ENCODE results near the gene TGFBR3. TPM values are rescaled to one million over a fixed set of nuclear protein-coding genes. Genes with fewer than 3 reads are reported as not detected.

The TGFBR3 gene
- total RNA-seq, 1 experiment from 2014 or later, result 4.2 TPM

DNA sequence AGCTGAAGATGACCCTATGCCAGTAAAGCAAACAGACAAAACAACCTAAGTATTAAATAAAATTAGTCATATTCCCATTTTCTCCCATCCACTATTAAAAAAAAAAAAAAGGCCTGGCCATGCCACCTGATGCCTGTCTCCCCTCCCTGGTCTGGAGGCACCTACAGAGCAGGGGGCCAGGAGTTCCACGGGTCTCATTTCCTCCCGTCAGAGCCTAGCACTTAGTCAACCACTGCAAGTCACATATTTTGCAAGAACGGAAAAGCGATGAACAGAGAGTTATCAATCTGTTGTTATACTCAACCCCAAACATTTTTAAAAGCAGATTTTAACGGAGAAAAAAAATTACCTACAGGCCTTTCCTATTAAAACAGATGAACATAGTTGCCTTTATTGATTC, 59.3 kb downstream of the TGFBR3 start:
- TF ChIP-seq ZNF232 (CRISPR knock-in tag; IDR thresholded peaks at IDR 0.05) (no peak), ZNF263 (CRISPR knock-in tag; IDR thresholded peaks at IDR 0.05; ENCODE audit: low read depth) (no peak), ZNF416 (CRISPR knock-in tag; IDR thresholded peaks at IDR 0.05) (no peak), FOXK1 (CRISPR knock-in tag; IDR thresholded peaks at IDR 0.05) (no peak), RORB (CRISPR knock-in tag; IDR thresholded peaks at IDR 0.05) (no peak), CREM (CRISPR knock-in tag; IDR thresholded peaks at IDR 0.05) (no peak), ZBTB21 (CRISPR knock-in tag; IDR thresholded peaks at IDR 0.05; ENCODE audit: borderline replicate concordance) (no peak), MXD4 (CRISPR knock-in tag; IDR thresholded peaks at IDR 0.05; ENCODE audit: borderline replicate concordance) (no peak)
- TF ChIP-seq, protein P1, sequence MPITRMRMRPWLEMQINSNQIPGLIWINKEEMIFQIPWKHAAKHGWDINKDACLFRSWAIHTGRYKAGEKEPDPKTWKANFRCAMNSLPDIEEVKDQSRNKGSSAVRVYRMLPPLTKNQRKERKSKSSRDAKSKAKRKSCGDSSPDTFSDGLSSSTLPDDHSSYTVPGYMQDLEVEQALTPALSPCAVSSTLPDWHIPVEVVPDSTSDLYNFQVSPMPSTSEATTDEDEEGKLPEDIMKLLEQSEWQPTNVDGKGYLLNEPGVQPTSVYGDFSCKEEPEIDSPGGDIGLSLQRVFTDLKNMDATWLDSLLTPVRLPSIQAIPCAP (CRISPR knock-in tag; IDR thresholded peaks at IDR 0.05), result no peak
- TF ChIP-seq, protein P2, sequence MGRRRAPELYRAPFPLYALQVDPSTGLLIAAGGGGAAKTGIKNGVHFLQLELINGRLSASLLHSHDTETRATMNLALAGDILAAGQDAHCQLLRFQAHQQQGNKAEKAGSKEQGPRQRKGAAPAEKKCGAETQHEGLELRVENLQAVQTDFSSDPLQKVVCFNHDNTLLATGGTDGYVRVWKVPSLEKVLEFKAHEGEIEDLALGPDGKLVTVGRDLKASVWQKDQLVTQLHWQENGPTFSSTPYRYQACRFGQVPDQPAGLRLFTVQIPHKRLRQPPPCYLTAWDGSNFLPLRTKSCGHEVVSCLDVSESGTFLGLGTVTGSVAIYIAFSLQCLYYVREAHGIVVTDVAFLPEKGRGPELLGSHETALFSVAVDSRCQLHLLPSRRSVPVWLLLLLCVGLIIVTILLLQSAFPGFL (CRISPR knock-in tag; IDR thresholded peaks at IDR 0.05; ENCODE audit: borderline replicate concordance), result no peak
- TF ChIP-seq, protein P3, sequence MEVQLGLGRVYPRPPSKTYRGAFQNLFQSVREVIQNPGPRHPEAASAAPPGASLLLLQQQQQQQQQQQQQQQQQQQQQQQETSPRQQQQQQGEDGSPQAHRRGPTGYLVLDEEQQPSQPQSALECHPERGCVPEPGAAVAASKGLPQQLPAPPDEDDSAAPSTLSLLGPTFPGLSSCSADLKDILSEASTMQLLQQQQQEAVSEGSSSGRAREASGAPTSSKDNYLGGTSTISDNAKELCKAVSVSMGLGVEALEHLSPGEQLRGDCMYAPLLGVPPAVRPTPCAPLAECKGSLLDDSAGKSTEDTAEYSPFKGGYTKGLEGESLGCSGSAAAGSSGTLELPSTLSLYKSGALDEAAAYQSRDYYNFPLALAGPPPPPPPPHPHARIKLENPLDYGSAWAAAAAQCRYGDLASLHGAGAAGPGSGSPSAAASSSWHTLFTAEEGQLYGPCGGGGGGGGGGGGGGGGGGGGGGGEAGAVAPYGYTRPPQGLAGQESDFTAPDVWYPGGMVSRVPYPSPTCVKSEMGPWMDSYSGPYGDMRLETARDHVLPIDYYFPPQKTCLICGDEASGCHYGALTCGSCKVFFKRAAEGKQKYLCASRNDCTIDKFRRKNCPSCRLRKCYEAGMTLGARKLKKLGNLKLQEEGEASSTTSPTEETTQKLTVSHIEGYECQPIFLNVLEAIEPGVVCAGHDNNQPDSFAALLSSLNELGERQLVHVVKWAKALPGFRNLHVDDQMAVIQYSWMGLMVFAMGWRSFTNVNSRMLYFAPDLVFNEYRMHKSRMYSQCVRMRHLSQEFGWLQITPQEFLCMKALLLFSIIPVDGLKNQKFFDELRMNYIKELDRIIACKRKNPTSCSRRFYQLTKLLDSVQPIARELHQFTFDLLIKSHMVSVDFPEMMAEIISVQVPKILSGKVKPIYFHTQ (CRISPR knock-in tag; IDR thresholded peaks at IDR 0.05), result no peak
- TF ChIP-seq, protein P4, sequence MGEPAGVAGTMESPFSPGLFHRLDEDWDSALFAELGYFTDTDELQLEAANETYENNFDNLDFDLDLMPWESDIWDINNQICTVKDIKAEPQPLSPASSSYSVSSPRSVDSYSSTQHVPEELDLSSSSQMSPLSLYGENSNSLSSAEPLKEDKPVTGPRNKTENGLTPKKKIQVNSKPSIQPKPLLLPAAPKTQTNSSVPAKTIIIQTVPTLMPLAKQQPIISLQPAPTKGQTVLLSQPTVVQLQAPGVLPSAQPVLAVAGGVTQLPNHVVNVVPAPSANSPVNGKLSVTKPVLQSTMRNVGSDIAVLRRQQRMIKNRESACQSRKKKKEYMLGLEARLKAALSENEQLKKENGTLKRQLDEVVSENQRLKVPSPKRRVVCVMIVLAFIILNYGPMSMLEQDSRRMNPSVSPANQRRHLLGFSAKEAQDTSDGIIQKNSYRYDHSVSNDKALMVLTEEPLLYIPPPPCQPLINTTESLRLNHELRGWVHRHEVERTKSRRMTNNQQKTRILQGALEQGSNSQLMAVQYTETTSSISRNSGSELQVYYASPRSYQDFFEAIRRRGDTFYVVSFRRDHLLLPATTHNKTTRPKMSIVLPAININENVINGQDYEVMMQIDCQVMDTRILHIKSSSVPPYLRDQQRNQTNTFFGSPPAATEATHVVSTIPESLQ (CRISPR knock-in tag; IDR thresholded peaks at IDR 0.05), result no peak
- TF ChIP-seq, protein P5, sequence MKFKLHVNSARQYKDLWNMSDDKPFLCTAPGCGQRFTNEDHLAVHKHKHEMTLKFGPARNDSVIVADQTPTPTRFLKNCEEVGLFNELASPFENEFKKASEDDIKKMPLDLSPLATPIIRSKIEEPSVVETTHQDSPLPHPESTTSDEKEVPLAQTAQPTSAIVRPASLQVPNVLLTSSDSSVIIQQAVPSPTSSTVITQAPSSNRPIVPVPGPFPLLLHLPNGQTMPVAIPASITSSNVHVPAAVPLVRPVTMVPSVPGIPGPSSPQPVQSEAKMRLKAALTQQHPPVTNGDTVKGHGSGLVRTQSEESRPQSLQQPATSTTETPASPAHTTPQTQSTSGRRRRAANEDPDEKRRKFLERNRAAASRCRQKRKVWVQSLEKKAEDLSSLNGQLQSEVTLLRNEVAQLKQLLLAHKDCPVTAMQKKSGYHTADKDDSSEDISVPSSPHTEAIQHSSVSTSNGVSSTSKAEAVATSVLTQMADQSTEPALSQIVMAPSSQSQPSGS (CRISPR knock-in tag; IDR thresholded peaks at IDR 0.05; ENCODE audit: borderline replicate concordance, low read depth), result no peak
- TF ChIP-seq, protein P6, sequence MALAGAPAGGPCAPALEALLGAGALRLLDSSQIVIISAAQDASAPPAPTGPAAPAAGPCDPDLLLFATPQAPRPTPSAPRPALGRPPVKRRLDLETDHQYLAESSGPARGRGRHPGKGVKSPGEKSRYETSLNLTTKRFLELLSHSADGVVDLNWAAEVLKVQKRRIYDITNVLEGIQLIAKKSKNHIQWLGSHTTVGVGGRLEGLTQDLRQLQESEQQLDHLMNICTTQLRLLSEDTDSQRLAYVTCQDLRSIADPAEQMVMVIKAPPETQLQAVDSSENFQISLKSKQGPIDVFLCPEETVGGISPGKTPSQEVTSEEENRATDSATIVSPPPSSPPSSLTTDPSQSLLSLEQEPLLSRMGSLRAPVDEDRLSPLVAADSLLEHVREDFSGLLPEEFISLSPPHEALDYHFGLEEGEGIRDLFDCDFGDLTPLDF (CRISPR knock-in tag; IDR thresholded peaks at IDR 0.05), result no peak
- H3K36me3 Mint-ChIP-seq, result no peaks in the 10 kb centered on the region
- H3K27me3 Mint-ChIP-seq (ENCODE audit: low read depth), result no peaks in the 10 kb centered on the region
- H3K27ac Mint-ChIP-seq, result no peak overlapping the region
- ChIA-PET CTCF (no interaction called here), POLR2A (no interaction called here)
- H3K9me3 Mint-ChIP-seq, result no peaks in the 10 kb centered on the region
- no peak overlapping the region for H3K4me3 Mint-ChIP-seq
- no peak for ATAC-seq
- H3K4me1 Mint-ChIP-seq, result 0 out of 2 replicates have a peak, but pooled peaks cover 4% of the 10 kb centered on the region
- DNase-seq (ENCODE audit: low spot score), result no peak

DNA sequence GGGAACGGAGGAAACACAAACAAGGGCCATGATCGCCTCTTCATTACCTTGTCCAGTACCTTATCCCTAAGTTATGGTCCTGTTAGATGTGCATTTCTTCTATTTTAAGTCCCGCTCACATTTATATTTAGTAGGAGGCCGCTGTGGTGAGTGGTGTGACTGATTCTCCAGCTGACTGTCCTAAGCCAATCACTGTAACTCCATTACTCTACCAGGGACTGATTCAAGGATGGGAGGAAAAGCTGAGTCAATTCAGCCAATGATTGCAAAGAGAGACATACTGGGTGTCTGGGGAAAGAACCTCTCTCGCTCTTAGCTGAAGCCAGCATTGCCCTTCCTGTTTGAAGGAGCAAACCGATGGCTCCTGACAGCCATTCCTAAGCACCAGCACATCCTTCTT, 59.7 kb downstream of the TGFBR3 start:
- Mint-ChIP-seq H3K4me1 (0 out of 2 replicates have a peak, but pooled peaks cover 4% of the 10 kb centered on the region), H3K36me3 (no peaks in the 10 kb centered on the region), H3K4me3 (no peak overlapping the region), H3K9me3 (no peaks in the 10 kb centered on the region), H3K27me3 (ENCODE audit: low read depth) (no peaks in the 10 kb centered on the region), H3K27ac (no peak overlapping the region)
- POLR2A ChIA-PET, result no interaction called here
- CTCF ChIA-PET, result interaction anchor here (1.0 kb wide), 1 partner anchor 20 kb away, joined by 3 read pairs; no protein-coding TSS in a partner anchor
- TF ChIP-seq ZNF416 (CRISPR knock-in tag; IDR thresholded peaks at IDR 0.05), result no peak
- TF ChIP-seq, protein P7, sequence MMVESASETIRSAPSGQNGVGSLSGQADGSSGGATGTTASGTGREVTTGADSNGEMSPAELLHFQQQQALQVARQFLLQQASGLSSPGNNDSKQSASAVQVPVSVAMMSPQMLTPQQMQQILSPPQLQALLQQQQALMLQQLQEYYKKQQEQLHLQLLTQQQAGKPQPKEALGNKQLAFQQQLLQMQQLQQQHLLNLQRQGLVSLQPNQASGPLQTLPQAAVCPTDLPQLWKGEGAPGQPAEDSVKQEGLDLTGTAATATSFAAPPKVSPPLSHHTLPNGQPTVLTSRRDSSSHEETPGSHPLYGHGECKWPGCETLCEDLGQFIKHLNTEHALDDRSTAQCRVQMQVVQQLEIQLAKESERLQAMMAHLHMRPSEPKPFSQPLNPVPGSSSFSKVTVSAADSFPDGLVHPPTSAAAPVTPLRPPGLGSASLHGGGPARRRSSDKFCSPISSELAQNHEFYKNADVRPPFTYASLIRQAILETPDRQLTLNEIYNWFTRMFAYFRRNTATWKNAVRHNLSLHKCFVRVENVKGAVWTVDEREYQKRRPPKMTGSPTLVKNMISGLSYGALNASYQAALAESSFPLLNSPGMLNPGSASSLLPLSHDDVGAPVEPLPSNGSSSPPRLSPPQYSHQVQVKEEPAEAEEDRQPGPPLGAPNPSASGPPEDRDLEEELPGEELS (CRISPR knock-in tag; IDR thresholded peaks at IDR 0.05), result no peak
- no peak for ATAC-seq
- DNase-seq (ENCODE audit: low spot score), result no peak
